Measurements from ENCODE around the gene C1QTNF8. TPM values are rescaled to one million over a fixed set of nuclear protein-coding genes. Genes with fewer than 3 reads are reported as not detected.

Gene C1QTNF8
- total RNA-seq, 1 experiment from 2014 or later: not detected

GRCh38 chr16:1119129-1119528, 23.1 kb upstream of the C1QTNF8 start:
- Histone ChIP-seq H3K79me2 (ENCODE audit: insufficient read depth, low read length) (no peaks in the 10 kb centered on the region), H4K5ac (ENCODE audit: insufficient read length, low read depth, low read length) (no peak overlapping the region), H3K9ac (ENCODE audit: extremely low read depth, insufficient read length, low read length) (no peak overlapping the region), H3K14ac (ENCODE audit: insufficient read depth, low read length) (no peak overlapping the region), H2AFZ (ENCODE audit: low read length) (no peak overlapping the region), H3T11ph (ENCODE audit: low read length) (no peak overlapping the region), H2BK5ac (ENCODE audit: insufficient read length, low read length) (no peak overlapping the region), H3K27ac (ENCODE audit: insufficient read length, low read depth, low read length) (no peak overlapping the region), H2BK15ac (ENCODE audit: low read depth, low read length) (no peak overlapping the region), H2BK120ac (ENCODE audit: low read depth, low read length, poor library complexity, severe bottlenecking) (no peak overlapping the region), H2BK20ac (ENCODE audit: low read depth, low read length, poor library complexity, severe bottlenecking) (no peak overlapping the region), H4K20me1 (ENCODE audit: control insufficient read depth, insufficient read depth, insufficient read length) (no peaks in the 10 kb centered on the region), H2BK12ac (ENCODE audit: insufficient read length, low read depth, low read length) (no peak overlapping the region), H3K27me3 (ENCODE audit: insufficient read depth, low read length) (no peaks in the 10 kb centered on the region), H3K23ac (ENCODE audit: insufficient read length, low read depth, low read length) (no peak overlapping the region), H4K8ac (replicated peaks; ENCODE audit: insufficient read length, low read depth, low read length) (no peak overlapping the region), H3K4ac (ENCODE audit: low read depth, low read length) (no peak overlapping the region), H3K23me2 (ENCODE audit: insufficient read length, low read depth, low read length, poor library complexity, severe bottlenecking) (peaks cover 2% of the 10 kb centered on the region), H4K91ac (ENCODE audit: insufficient read length, low read depth, low read length) (peak overlapping the region; percentile 0), H3K56ac (ENCODE audit: insufficient read length, low read depth, low read length) (no peak overlapping the region), H3K4me1 (ENCODE audit: insufficient read depth, low read length) (no peaks in the 10 kb centered on the region), H2AK5ac (ENCODE audit: insufficient read length, low read length) (no peak overlapping the region), H3K4me2 (ENCODE audit: insufficient read depth, insufficient read length, low read length) (no peak overlapping the region), H3K79me1 (ENCODE audit: insufficient read depth, low read depth, low read length, poor library complexity, severe bottlenecking) (no peaks in the 10 kb centered on the region), H3K18ac (ENCODE audit: insufficient read length, low read depth, low read length) (no peak overlapping the region), H3K9me3 (ENCODE audit: control insufficient read depth, low read depth, low read length) (no peaks in the 10 kb centered on the region)
- TF ChIP-seq, protein P1, sequence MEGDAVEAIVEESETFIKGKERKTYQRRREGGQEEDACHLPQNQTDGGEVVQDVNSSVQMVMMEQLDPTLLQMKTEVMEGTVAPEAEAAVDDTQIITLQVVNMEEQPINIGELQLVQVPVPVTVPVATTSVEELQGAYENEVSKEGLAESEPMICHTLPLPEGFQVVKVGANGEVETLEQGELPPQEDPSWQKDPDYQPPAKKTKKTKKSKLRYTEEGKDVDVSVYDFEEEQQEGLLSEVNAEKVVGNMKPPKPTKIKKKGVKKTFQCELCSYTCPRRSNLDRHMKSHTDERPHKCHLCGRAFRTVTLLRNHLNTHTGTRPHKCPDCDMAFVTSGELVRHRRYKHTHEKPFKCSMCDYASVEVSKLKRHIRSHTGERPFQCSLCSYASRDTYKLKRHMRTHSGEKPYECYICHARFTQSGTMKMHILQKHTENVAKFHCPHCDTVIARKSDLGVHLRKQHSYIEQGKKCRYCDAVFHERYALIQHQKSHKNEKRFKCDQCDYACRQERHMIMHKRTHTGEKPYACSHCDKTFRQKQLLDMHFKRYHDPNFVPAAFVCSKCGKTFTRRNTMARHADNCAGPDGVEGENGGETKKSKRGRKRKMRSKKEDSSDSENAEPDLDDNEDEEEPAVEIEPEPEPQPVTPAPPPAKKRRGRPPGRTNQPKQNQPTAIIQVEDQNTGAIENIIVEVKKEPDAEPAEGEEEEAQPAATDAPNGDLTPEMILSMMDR (conservative IDR thresholded peaks at IDR 0.05): no peak
- DNase-seq: no peak
- Mint-ChIP-seq H3K36me3 (ENCODE audit: insufficient read depth in 1 of 3, low read depth in 3 of 3) (no peaks in the 10 kb centered on the region), H3K27me3 (ENCODE audit: low read depth) (peaks cover 5% of the 10 kb centered on the region; the same call in 1 of the 2 replicates), H3K4me1 (no peaks in the 10 kb centered on the region), H3K27ac (no peak overlapping the region), H3K4me3 (no peak overlapping the region), H3K9me3 (no peaks in the 10 kb centered on the region)
- no CpG with 5 or more reads among the region's 19 CpGs for WGBS (ENCODE audit: extremely low coverage, insufficient read length, low lambda C conversion rate)
